Smooth muscle cell (in vitro differentiated cells): Measurements from ENCODE around the gene TP73. TPM values are rescaled to one million over a fixed set of nuclear protein-coding genes. Genes with fewer than 3 reads are reported as not detected.
A peak's percentile ranks its signal among the peaks of the same experiment; 100 is the strongest.

ENCODE experiments used
- DNase-seq: peaks from one replicate; lab custom pipeline; 2025; ENCODE audit not compliant: unreplicated experiment; lab: John Stamatoyannopoulos, UW
- H2AFZ ChIP-seq: fragments of 200-600 bp; sonication (generic); 2 replicates; pipeline ENCODE4 v1.6.0; 2016; ENCODE audit warnings: antibody characterized with exemption, low read depth, mild to moderate bottlenecking
- H3F3A ChIP-seq: fragments of 200-600 bp; sonication (generic); 2 replicates; pipeline ENCODE4 v1.6.0; 2017; ENCODE audit warnings: antibody characterized with exemption, low read depth
- H3K27ac ChIP-seq: fragments of 200-600 bp; sonication (generic); 2 replicates; pipeline ENCODE4 v1.5.1; 2016; ENCODE audit warnings: low read depth, mild to moderate bottlenecking
- H3K27me3 ChIP-seq: fragments of 200-600 bp; sonication (generic); 2 replicates; pipeline ENCODE4 v1.6.1; 2016; ENCODE audit warnings: low read depth, mild to moderate bottlenecking
- H3K36me3 ChIP-seq: fragments of 200-600 bp; sonication (generic); 2 replicates; pipeline ENCODE4 v1.5.1; 2016; ENCODE audit warnings: low read depth
- H3K4me1 ChIP-seq: fragments of 200-600 bp; sonication (generic); 2 replicates; pipeline ENCODE4 v1.5.1; 2016; ENCODE audit warnings: low read depth
- H3K4me2 ChIP-seq: fragments of 200-600 bp; sonication (generic); 2 replicates; pipeline ENCODE4 v1.6.0; 2016; ENCODE audit warnings: mild to moderate bottlenecking
- H3K4me3 ChIP-seq: fragments of 200-600 bp; sonication (generic); 2 replicates; pipeline ENCODE4 v1.5.1; 2016; ENCODE audit warnings: mild to moderate bottlenecking
- H3K79me2 ChIP-seq: fragments of 200-600 bp; sonication (generic); 2 replicates; pipeline ENCODE4 v1.6.0; 2016; ENCODE audit warnings: low read depth, mild to moderate bottlenecking
- H3K9ac ChIP-seq: fragments of 200-600 bp; sonication (generic); 2 replicates; pipeline ENCODE4 v1.6.0; 2016; ENCODE audit warnings: low read depth
- H3K9me3 ChIP-seq: fragments of 200-600 bp; sonication (generic); replicated peaks from 2 replicates; pipeline ENCODE4 v1.5.1; 2016; ENCODE audit warnings: low read depth
- H4K20me1 ChIP-seq: fragments of 200-600 bp; sonication (generic); 2 replicates; pipeline ENCODE4 v1.6.0; 2016; ENCODE audit warnings: low read depth
- CTCF ChIP-seq: fragments of 200-600 bp; sonication (generic); IDR thresholded peaks from 2 replicates; pipeline ENCODE4 v1.5.1; 2017; ENCODE audit warnings: borderline replicate concordance, mild to moderate bottlenecking, antibody characterized with exemption; ENCODE audit not compliant: insufficient read depth, poor library complexity, severe bottlenecking
- WGBS: methylation state at CpG from one replicate; pipeline ENCODE4 v1.1.7; 2016; ENCODE audit warnings: low lambda C conversion rate; 5-methylcytosine and 5-hydroxymethylcytosine counted together
- polyA plus RNA-seq: library from polyadenylated mRNA; unstranded; fragments of >200 nt; fragmentation: Nextera tagmentation; extraction: Ambion mirVana; gene quantifications from 2 replicates; pipeline ENCODE4 v1.2.1, GENCODE V29; 2016
- total RNA-seq: library from RNA; depleted of rRNA; stranded (reverse); fragments of >200 nt; gene quantifications from 2 replicates; pipeline ENCODE4 v1.2.3, GENCODE V29; 2014

The TP73 gene
- total and polyA plus RNA-seq, 2 experiments from 2014 or later, result 0.22 TPM; not detected in 1

GRCh38 chr1:3673381-3674099 is 21.2 kb downstream of the TP73 start:
- H3K4me2 ChIP-seq, result no peak overlapping the region
- H3K4me1 ChIP-seq, result no peaks in the 10 kb centered on the region
- no peaks in the 10 kb centered on the region for H3K79me2 ChIP-seq
- H3K9me3 ChIP-seq, result no peaks in the 10 kb centered on the region
- 92% methylated on average over 24 of the region's 25 CpGs for WGBS
- no peak overlapping the region for H2AFZ ChIP-seq
- H3K36me3 ChIP-seq, result no peaks in the 10 kb centered on the region
- H3K27ac ChIP-seq, result no peak overlapping the region
- H4K20me1 ChIP-seq, result no peaks in the 10 kb centered on the region
- H3K27me3 ChIP-seq, result no peaks in the 10 kb centered on the region
- DNase-seq, result no peak
- TF ChIP-seq CTCF, result no peak
- H3K9ac ChIP-seq, result no peak overlapping the region
- no peaks in the 10 kb centered on the region for H3F3A ChIP-seq
- H3K4me3 ChIP-seq, result no peak overlapping the region

DNA sequence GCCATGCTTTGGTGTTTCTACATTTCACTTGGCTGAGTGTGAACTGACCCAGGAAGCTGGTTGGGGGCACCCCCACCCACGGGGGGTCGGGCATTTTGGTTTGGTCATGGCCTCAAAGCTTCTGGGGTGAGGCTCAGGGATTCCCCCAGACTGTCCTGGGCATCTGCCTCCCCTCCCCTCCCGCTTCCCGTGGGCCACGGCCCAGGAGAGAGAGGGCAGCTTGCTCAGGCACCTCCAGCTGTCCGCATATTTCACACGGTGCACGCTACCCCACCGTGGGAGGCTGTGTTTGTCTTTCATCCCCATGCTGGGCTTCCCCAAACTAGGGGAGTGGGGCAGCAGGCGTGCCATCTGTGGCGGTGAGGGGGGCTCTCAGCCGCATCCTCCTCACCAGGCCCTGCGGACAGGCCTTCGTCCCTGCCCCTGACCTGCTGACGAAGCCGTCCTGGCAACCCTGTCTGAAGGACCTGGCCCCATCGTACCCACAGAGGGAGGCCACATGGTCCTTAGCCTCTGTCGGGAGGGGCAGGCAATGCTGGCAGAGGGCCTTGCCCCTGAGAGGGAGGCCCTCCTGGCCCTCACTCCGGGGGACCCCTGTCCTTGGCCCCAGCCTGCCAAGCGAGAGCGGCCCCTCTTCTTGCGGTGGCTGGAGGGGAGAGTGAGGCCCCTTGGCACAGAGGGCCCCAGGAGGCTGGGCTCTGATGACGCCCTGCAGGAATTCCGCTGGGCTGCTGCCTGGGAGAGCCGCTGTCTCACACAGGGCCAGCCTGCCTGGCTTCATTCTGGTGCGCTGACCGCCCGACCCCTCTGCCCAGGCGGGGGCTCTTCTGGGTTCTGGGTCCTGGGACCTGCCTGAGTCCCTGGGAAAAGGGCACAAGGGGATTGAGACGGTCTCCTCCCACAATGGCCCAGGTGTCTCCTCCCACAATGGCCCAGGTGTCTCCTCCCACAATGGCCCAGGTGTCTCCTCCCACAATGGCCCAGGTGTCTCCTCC is 22.1 kb downstream of the TP73 start:
- H3K9me3 ChIP-seq, result no peaks in the 10 kb centered on the region
- no peaks in the 10 kb centered on the region for H3K4me1 ChIP-seq
- no peaks in the 10 kb centered on the region for H4K20me1 ChIP-seq
- peak overlapping the region; percentile 45 for H2AFZ ChIP-seq
- no peak overlapping the region for H3K4me2 ChIP-seq
- H3K27ac ChIP-seq, result no peak overlapping the region
- no peak for TF ChIP-seq CTCF
- no peaks in the 10 kb centered on the region for H3K27me3 ChIP-seq
- no peak overlapping the region for H3K9ac ChIP-seq
- H3F3A ChIP-seq, result no peaks in the 10 kb centered on the region
- no peak overlapping the region for H3K4me3 ChIP-seq
- no peaks in the 10 kb centered on the region for H3K36me3 ChIP-seq
- DNase-seq, result no peak
- H3K79me2 ChIP-seq, result no peaks in the 10 kb centered on the region
- WGBS, result 60% methylated on average over 30 of the region's 30 CpGs

GRCh38 chr1:3675436-3675835 is 23.1 kb downstream of the TP73 start:
- Histone ChIP-seq H3K36me3 (no peaks in the 10 kb centered on the region), H3K4me1 (no peaks in the 10 kb centered on the region), H3F3A (no peaks in the 10 kb centered on the region), H3K4me3 (no peak overlapping the region), H3K4me2 (no peak overlapping the region), H4K20me1 (no peaks in the 10 kb centered on the region), H3K27me3 (no peaks in the 10 kb centered on the region), H3K9me3 (no peaks in the 10 kb centered on the region), H2AFZ (no peak overlapping the region), H3K27ac (no peak overlapping the region), H3K9ac (no peak overlapping the region), H3K79me2 (no peaks in the 10 kb centered on the region)
- no peak for TF ChIP-seq CTCF
- 78% methylated on average over 11 of the region's 11 CpGs for WGBS
- no peak for DNase-seq
